K562 (cell line): ENCODE measurements around the gene NOL4L. TPM values are rescaled to one million over a fixed set of nuclear protein-coding genes. Genes with fewer than 3 reads are reported as not detected.

Source experiments
- ATAC-seq: fragments of 200-7000 bp; cut with Tn5 transposase; 3 replicates; pipeline ENCODE4 v1.9.1; 2020; ENCODE audit warnings: moderate library complexity
- BruUV-seq: library from RNA; stranded (reverse); fragments of 400-500 nt; replicated peaks from 2 replicates; lab custom pipeline; 2021; lab: Mats Ljungman, UMichigan
- CTCF ChIA-PET: fragments of 300-600 bp; formaldehyde crosslinking; extraction: SDS; loops from one replicate; lab custom pipeline; 2021; ENCODE audit warnings: low intra/inter-chr PET ratio; lab: Yijun Ruan, JAX
- POLR2A ChIA-PET: fragments of 300-600, 350-650 bp; sonication (Branson Sonifier 250); formaldehyde crosslinking; extraction: SDS; loops from one replicate; lab custom pipeline; 2021; ENCODE audit warnings: antibody characterized with exemption, inconsistent platforms; lab: Yijun Ruan, JAX
- DNase-seq, 4 experiments: peaks; one replicate each; pipeline versions ENCODE4 v3.0.0 to v3.0.0-alpha.2; 2011 to 2018; ENCODE audit warnings: low spot score in 3 of 4, mixed read lengths in 3 of 4; ENCODE audit errors: extremely low read depth in 1 of 4
- FAIRE-seq: peaks from 2 replicates; lab custom pipeline; 2011; peaks lifted over from hg19 to GRCh38; lab: Jason Lieb, UNC
- H2AFZ ChIP-seq: 2 replicates; pipeline ENCODE4 v1.6.0; 2011; ENCODE audit warnings: low read depth, low read length, control low read depth, inconsistent platforms
- H3K27ac ChIP-seq: fragments of 200-600 bp; 3 replicates; pipeline ENCODE4 v1.8.0; 2011; ENCODE audit warnings: low read depth, mild to moderate bottlenecking, control low read depth, inconsistent platforms, low read length, moderate library complexity, mixed read lengths; ENCODE audit errors: extremely low read depth
- H3K27me3 ChIP-seq, 2 experiments: fragments of 300-600 bp in 1 of 2; 2 replicates in 1 of 2; 3 replicates in 1 of 2; pipeline versions ENCODE4 v1.6.0 to v1.8.0; 2011; ENCODE audit warnings: inconsistent platforms in 2 of 2, low read length in 2 of 2, mild to moderate bottlenecking in 1 of 2, mixed read lengths in 1 of 2, moderate library complexity in 1 of 2; ENCODE audit not compliant: control insufficient read depth in 2 of 2, insufficient read depth in 2 of 2
- H3K36me3 ChIP-seq: fragments of 300-600 bp; 3 replicates; pipeline ENCODE4 v1.8.0; 2011; ENCODE audit warnings: mild to moderate bottlenecking, low read length, inconsistent platforms; ENCODE audit not compliant: control insufficient read depth, insufficient read depth
- H3K4me1 ChIP-seq, 2 experiments: fragments of 200-600 bp in 1 of 2; replicated peaks in 1 of 2; 2 replicates in 1 of 2; 3 replicates in 1 of 2; pipeline versions ENCODE4 v1.5.1 to v1.8.0; 2011; ENCODE audit warnings: inconsistent platforms in 2 of 2, low read length in 2 of 2, mild to moderate bottlenecking in 1 of 2, mixed read lengths in 1 of 2, moderate library complexity in 1 of 2; ENCODE audit not compliant: control insufficient read depth in 2 of 2, insufficient read depth in 2 of 2
- H3K4me2 ChIP-seq: 2 replicates; pipeline ENCODE4 v1.6.1; 2011; ENCODE audit warnings: low read length, control low read depth, inconsistent platforms, mixed read lengths; ENCODE audit not compliant: insufficient read depth
- H3K4me3 ChIP-seq: fragments of 200-600 bp; sonication (generic), shearing (Covaris generic); 2 replicates; pipeline ENCODE4 v1.5.1; 2016; ENCODE audit warnings: control low read depth, inconsistent platforms
- H3K79me2 ChIP-seq: fragments of 200-600 bp; 3 replicates; pipeline ENCODE4 v1.8.0; 2011; ENCODE audit warnings: low read length, inconsistent platforms; ENCODE audit not compliant: control insufficient read depth, insufficient read depth
- H3K9ac ChIP-seq, 2 experiments: 2 replicates each; pipeline versions ENCODE4 v1.6.0 to v1.6.1; 2011; ENCODE audit warnings: low read depth in 2 of 2, low read length in 2 of 2, control low read depth in 1 of 2, inconsistent platforms in 1 of 2, mild to moderate bottlenecking in 1 of 2, mixed read lengths in 1 of 2; ENCODE audit not compliant: insufficient read depth in 1 of 2
- H3K9me1 ChIP-seq: one replicate; pipeline ENCODE4 v1.6.0; 2011; ENCODE audit warnings: inconsistent platforms, mild to moderate bottlenecking, low read length, moderate library complexity; ENCODE audit not compliant: control insufficient read depth, insufficient read depth
- H3K9me3 ChIP-seq: replicated peaks from 2 replicates; pipeline ENCODE4 v1.5.1; 2011; ENCODE audit warnings: low read depth, low read length, inconsistent platforms; ENCODE audit not compliant: control insufficient read depth, insufficient read depth
- H4K20me1 ChIP-seq: replicated peaks from 2 replicates; pipeline ENCODE4 v1.6.1; 2011; ENCODE audit warnings: low read length, inconsistent platforms, mixed read lengths; ENCODE audit not compliant: control insufficient read depth, insufficient read depth
- EP400 ChIP-seq: fragments of 450-650 bp; IDR thresholded peaks from 2 replicates; pipeline ENCODE4 v1.6.1; 2017; ENCODE audit warnings: antibody characterized with exemption, mild to moderate bottlenecking, moderate library complexity
- HDGF ChIP-seq: fragments of 450-650 bp; IDR thresholded peaks from 2 replicates; pipeline ENCODE4 v1.6.1; 2016
- IRF2 ChIP-seq: sonication (generic); formaldehyde crosslinking; IDR thresholded peaks from 2 replicates; pipeline ENCODE4 v1.8.1; 2022; ENCODE audit warnings: mild to moderate bottlenecking, missing genetic modification reagents
- PATZ1 ChIP-seq: fragments of 250-450 bp; sonication (Bioruptor Pico); IDR thresholded peaks from 2 replicates; pipeline ENCODE4 v1.5.0; 2020; ENCODE audit warnings: mild to moderate bottlenecking, borderline replicate concordance
- POLR3G ChIP-seq: IDR thresholded peaks from 2 replicates; pipeline ENCODE4 v1.6.1; 2011; ENCODE audit not compliant: insufficient read length, insufficient replicate concordance; ENCODE audit errors: extremely low read depth
- RBM22 ChIP-seq: fragments of 200-400 bp; formaldehyde crosslinking; IDR thresholded peaks from 2 replicates; pipeline ENCODE4 v1.6.1; 2018; ENCODE audit warnings: low read length, low read depth; ENCODE audit not compliant: poor library complexity, severe bottlenecking
- RHOXF2B ChIP-seq: fragments of 250-450 bp; sonication (Bioruptor Pico); conservative IDR thresholded peaks from 2 replicates; pipeline ENCODE4 v1.5.1; 2021
- SMARCA5 ChIP-seq: fragments of 450-650 bp; IDR thresholded peaks from 2 replicates; pipeline ENCODE4 v1.6.1; 2016
- SP2 ChIP-seq: IDR thresholded peaks from 2 replicates; pipeline ENCODE4 v1.6.1; 2011; ENCODE audit warnings: mild to moderate bottlenecking, low read depth, low read length, moderate library complexity; ENCODE audit not compliant: poor library complexity, severe bottlenecking; ENCODE audit errors: extremely low read depth
- TCF7L2 ChIP-seq: fragments of 150-350 bp; IDR thresholded peaks from 2 replicates; pipeline ENCODE4 v1.6.1; 2016; ENCODE audit warnings: low read depth, mild to moderate bottlenecking, low read length, moderate library complexity
- ZNF696 ChIP-seq: fragments of 250-450 bp; sonication (Bioruptor Pico); conservative IDR thresholded peaks from 2 replicates; pipeline ENCODE4 v1.4.0; 2020; ENCODE audit warnings: mild to moderate bottlenecking, moderate library complexity
- ZNF77 ChIP-seq: fragments of 250-450 bp; sonication (Bioruptor Pico); IDR thresholded peaks from 2 replicates; pipeline ENCODE4 v1.5.0; 2020
- WGBS: fragments of 100-300 bp; shearing (Covaris generic); methylation state at CpG from one replicate; pipeline ENCODE4 v1.1.6; 2016; ENCODE audit warnings: low coverage, mixed read lengths; ENCODE audit not compliant: insufficient coverage; ENCODE audit errors: missing lambda C conversion rate; 5-methylcytosine and 5-hydroxymethylcytosine counted together
- in situ Hi-C: fragments of 300-500 bp; cut with MboI; formaldehyde crosslinking; loops from 4 replicates; pipeline ENCODE4 v1.15.0; 2018; ENCODE audit warnings: inconsistent platforms, mixed read lengths
- intact Hi-C: fragments of 100-400 bp; cut with micrococcal nuclease; formaldehyde crosslinking; loops from 2 replicates; pipeline ENCODE4 v1.14.2; 2022
- polyA plus RNA-seq, 8 experiments: library from polyadenylated mRNA; depleted of rRNA in 4 of 8; stranded (reverse) in 5 of 8; unstranded in 3 of 8; fragments of >200 nt; fragmentation: Nextera tagmentation in 2 of 8; fragmentation: Illumina TruSeq in 1 of 8; extraction: Ambion mirVana in 2 of 8; extraction: Trizol in 1 of 8; gene quantifications; 2 replicates each; pipeline versions ENCODE4 v1.2.1 to v1.2.3, GENCODE V29; 2011 to 2014; ENCODE audit warnings: inconsistent platforms in 1 of 8, missing spikeins in 1 of 8
- total RNA-seq, 7 experiments: library from RNA; depleted of rRNA in 6 of 7; stranded (reverse); fragments of >200 nt in 6 of 7; fragmentation: Illumina TruSeq in 2 of 7; extraction: Trizol in 2 of 7; gene quantifications; 2 replicates each; pipeline versions ENCODE4 v1.2.1 to v1.2.3, GENCODE V29; 2011 to 2021; ENCODE audit warnings: low replicate concordance in 1 of 7

The NOL4L gene
- total and polyA plus RNA-seq, 9 of the 15 experiments (the other 6 are each of a cell fraction or from before 2014, with no cell fraction given) = 5.1 to 36.2 (median 13.6) TPM

GRCh38 chr20:32464401-32465091, 120.6 kb downstream of the NOL4L start:
- Histone ChIP-seq H3K79me2 (peaks cover 12% of the 10 kb centered on the region; the same call in 2 of the 3 replicates), H3K9me3 (no peaks in the 10 kb centered on the region), H3K36me3 (peaks cover 65% of the 10 kb centered on the region; the same call in 2 of the 3 replicates), H3K27ac (no peak overlapping the region), H3K4me2 (no peak overlapping the region), H2AFZ (no peak overlapping the region), H4K20me1 (peaks cover 5% of the 10 kb centered on the region; the same call in 1 of the 2 replicates), H3K4me3 (no peak overlapping the region)
- FAIRE-seq = no peak
- ChIA-PET POLR2A (no interaction called here), CTCF (no interaction called here)
- peak; percentile 80 for TF ChIP-seq RBM22
- TF ChIP-seq IRF2 = no peak
- TF ChIP-seq, all 486 proteins: peak for 1
- H3K9ac ChIP-seq = peak overlapping the region in 1 of 2 experiments; percentile 43; a peak in 1 of 4 replicates
- peaks cover 0 to 67% of the 10 kb centered on the region in 2 experiments; a peak in 2 of 5 replicates for H3K4me1 ChIP-seq
- in situ Hi-C loops = no loop called here
- 95% methylated on average over 18 of the region's 20 CpGs for WGBS
- no peak for ATAC-seq
- H3K9me1 ChIP-seq = no peaks in the 10 kb centered on the region
- intact Hi-C loops = no loop called here
- DNase-seq = no peak
- H3K27me3 ChIP-seq = no peaks in the 10 kb centered on the region
- BruUV-seq = no TSS peak

GRCh38 chr20:32463642-32464400, 121.3 kb downstream of the NOL4L start:
- FAIRE-seq (no peak), DNase-seq (no peak), ATAC-seq (no peak)
- Histone ChIP-seq H3K79me2 (peaks cover 9% of the 10 kb centered on the region; the same call in 2 of the 3 replicates), H3K9me1 (no peaks in the 10 kb centered on the region), H3K4me3 (no peak overlapping the region), H3K36me3 (peaks cover 65% of the 10 kb centered on the region; the same call in 2 of the 3 replicates), H3K4me1 (peaks cover 0 to 69% of the 10 kb centered on the region in 2 experiments; a peak in 2 of 5 replicates), H3K27ac (no peak overlapping the region), H3K27me3 (no peaks in the 10 kb centered on the region), H2AFZ (no peak overlapping the region), H4K20me1 (peaks cover 5% of the 10 kb centered on the region; the same call in 1 of the 2 replicates), H3K9ac (peak overlapping the region in 1 of 2 experiments; percentile 43; a peak in 1 of 4 replicates), H3K4me2 (no peak overlapping the region), H3K9me3 (no peaks in the 10 kb centered on the region)
- intact Hi-C loops = no loop called here
- in situ Hi-C loops = no loop called here
- WGBS = 90% methylated on average over 18 of the region's 28 CpGs
- ChIA-PET POLR2A (no interaction called here), CTCF (no interaction called here)
- no TSS peak for BruUV-seq
- no peak for TF ChIP-seq POLR3G
- no peak for TF ChIP-seq SP2
- no peak for TF ChIP-seq EP400
- TF ChIP-seq RHOXF2B (CRISPR knock-in tag) = no peak
- TF ChIP-seq TCF7L2 = no peak
- TF ChIP-seq HDGF = no peak
- no peak for TF ChIP-seq PATZ1
- peak; percentile 11 for TF ChIP-seq RBM22
- no peak for TF ChIP-seq ZNF77 (CRISPR knock-in tag)
- TF ChIP-seq ZNF696 = no peak
- TF ChIP-seq SMARCA5 = no peak
